ENCODE measurements around the gene HLA-B.

DNA sequence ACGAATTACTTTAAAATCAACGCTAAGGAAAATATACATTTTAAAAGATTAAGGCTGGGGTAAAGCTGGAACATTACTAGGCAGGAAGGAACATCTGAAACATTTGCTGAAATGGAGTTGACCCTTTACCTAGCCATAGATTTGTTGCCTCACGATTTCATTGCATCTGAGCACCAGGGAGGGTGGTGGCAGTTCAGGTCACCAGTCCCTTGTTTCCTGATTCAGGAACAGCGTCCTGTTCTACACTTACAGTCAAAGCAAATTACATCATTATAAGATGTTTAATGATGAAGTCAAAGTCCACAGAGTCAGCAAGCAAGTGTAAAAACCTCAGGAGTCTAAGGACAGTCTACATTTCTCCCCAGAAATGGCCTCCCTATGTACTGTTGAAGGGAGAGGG is 37.4 kb upstream of the HLA-B start:
- TF ChIP-seq CTCF (IDR thresholded peaks at IDR 0.05; ENCODE audit: low read depth, low read length) (no peak), EZH2phosphoT487 (IDR thresholded peaks at IDR 0.05; ENCODE audit: low read depth) (no peak)

Data from OCI-LY3 (cell line).